Stimulated activated CD8-positive, alpha-beta memory T cell treated with anti-CD3 and anti-CD28 coated beads, Interleukin-2, amount 100 ng/mL, for 1 hour (primary cell): ENCODE results near the gene DST.

ENCODE experiments used
- DNase-seq, 2 donors: peaks; one replicate each; pipeline ENCODE4 v3.0.0-alpha.2; 2020; ENCODE audit warnings: low read depth in 2 of 2

The DST gene

GRCh38 chr6:56642366-56643261 lies at the start of gene DST:
TSS of gene DST (minus strand) at chr6:56642889.
- no peak for DNase-seq

DNA sequence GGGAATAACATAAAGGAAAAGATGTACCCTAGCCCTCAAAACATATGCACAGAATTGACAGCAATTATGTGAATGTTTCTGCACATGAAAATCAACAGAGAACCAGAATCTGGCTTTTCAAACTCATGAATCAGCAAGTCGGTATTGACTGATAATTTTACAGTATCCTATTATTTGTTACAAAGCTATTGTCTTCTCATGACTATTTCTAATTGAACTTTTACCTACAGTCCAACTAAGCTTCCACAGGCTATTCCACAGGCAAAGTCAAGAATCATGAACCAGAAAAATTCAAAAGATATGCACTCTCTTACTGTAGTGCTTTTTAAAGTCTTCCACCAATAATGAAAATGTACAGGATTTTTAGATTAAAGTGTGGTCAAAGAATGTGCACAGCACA lies 49.1 kb upstream of the DST start:
- no peak for DNase-seq

GRCh38 chr6:56691286-56691595 lies 48.6 kb upstream of the DST start:
- no peak for DNase-seq

- no peak for DNase-seq
Measured at GRCh38 chr6:56690519-56691285, 48.0 kb upstream of the DST start.

DNA sequence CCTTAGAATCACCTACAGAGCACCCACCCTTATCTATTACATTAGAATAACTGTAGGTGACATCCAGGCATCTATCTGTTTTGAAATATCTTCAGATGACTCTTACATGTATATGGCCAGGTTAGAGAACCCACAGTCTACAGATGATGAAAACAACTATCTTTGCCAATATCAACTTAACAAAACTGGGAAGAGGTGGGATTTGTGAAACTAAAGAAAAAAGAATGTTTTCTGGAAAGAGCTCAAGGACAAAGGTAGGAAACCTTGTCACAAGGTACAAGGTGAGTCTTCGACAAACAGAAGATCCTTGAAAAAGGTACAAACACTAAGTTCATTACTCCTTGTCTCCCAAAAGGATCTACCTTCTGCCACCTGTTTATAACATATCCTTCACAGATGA lies 47.0 kb upstream of the DST start:
- no peak for DNase-seq

DNA sequence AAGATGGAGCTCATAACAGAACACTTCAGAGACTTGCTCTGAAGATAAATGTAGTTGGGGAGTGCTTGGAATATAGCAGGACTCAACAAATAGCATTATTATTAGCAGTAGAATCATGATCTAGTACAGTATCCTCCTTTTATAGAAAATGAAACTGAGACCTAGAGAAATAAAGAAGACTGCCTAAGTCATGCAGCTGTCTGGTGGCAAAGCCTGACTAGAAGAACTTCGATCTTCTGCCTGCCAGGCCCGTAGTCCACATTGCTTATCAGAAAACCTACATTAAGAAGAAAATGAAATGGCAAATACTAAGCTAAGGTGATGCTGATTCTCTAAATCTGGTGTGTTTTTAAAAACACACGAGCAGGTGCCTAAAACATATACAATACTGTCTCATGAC lies 46.4 kb upstream of the DST start:
- no peak for DNase-seq

GRCh38 chr6:56688521-56688920 lies 45.8 kb upstream of the DST start:
- DNase-seq, result no peak

- DNase-seq, result no peak
Measured at GRCh38 chr6:56687551-56687950, 44.9 kb upstream of the DST start.

DNA sequence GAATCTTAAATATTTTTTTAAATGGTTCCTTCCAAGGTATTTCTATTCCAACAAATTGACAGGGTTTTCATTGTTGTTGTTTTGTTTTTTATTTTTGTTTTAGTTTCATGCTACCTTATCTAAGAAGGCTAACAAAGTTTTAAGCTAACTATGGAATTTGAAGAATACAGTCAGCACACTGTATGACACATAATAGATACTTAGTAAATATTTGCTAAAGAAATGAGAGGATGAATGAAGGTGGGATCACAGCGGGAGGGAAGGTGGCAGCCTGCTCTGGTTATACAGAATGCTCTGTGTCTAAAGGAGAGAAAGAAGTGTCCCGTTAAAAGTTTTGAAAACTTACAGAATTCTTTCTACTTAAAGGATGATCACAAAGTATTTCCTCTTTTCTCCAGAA lies 43.7 kb upstream of the DST start:
- DNase-seq, result no peak

GRCh38 chr6:56685994-56686393 lies 43.3 kb upstream of the DST start:
- DNase-seq, result no peak

GRCh38 chr6:56685102-56685733 lies 42.5 kb upstream of the DST start:
- DNase-seq, result no peak

GRCh38 chr6:56684342-56685101 lies 41.8 kb upstream of the DST start:
- no peak for DNase-seq

- no peak for DNase-seq
Measured at GRCh38 chr6:56683882-56684281, 41.2 kb upstream of the DST start.

- no peak for DNase-seq
Measured at GRCh38 chr6:56682635-56683034, 39.9 kb upstream of the DST start.

DNA sequence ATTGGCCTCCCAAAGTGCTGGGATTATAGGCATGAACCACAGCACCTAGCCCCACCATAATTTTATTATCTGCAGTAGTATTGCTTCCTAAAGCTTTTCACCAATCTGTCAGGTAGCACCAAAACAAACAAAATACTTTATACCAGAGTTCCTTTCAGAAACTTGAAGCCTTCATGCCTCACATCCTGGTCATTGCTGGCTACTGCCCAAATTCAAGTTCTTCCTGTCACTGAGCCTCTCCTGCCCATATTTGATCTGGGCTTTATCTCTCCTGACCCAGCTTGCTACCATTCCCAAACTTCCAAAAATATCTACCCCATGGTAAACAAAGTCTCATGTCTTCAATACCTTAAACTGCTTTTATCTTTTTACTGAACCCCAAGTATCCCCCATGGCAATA lies 34.9 kb upstream of the DST start:
- no peak for DNase-seq

DNA sequence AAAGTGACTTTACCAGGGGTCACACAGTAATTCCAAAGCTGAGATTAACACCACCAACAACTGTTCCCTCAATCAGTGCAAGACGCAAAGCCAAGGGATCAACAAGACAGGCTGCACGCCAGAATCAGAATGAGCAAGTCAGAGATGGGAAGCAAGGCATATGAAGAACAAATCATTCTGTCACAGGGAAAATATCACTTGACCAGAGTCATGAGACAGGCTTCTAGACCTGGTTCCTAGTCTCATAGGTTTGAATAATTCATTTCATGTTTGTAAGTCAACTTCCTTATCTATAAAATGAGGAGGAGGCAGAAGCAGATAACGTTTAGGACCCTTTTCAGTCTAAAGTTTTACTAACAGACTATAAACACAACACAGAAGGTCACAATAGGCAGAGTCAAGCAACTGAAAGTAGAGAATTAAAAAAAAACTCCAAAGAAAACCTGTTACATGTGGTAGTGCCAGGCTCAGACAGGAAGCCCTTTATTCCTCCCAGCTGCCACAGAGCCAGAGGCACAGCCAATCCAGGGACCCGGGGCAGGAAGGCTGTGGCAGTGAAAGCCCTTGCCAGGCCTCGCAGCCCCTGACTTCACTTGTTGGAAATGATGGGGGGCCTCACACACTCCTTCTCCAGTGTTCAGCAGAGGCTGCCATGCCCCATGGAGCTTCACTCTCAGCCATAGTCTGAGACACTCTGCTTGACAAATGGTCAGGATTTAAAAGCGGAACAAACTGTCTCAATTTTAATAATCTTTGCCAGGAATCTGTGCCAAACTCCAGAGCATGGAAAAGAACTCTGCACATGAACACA lies 29.2 kb upstream of the DST start:
- DNase-seq, result no peak

DNA sequence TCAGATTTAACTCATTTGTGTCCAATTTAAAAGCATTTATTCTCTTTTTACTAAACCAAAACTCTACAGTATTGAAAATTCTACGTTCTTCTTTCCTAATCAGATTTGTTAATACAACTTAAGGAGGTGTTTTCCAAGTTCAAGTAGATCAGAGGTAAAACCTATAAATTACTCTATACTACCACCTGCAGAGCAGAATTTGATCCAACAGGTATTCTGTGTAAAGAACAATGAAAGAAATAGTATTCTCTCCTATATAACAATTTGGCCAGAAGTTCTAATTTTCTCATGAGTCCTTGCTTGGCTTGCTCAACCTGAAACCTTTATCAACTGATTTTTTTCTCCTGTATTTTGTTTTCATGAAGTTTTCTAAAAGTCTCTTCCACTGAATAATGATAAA lies 28.5 kb upstream of the DST start:
- no peak for DNase-seq

GRCh38 chr6:56669041-56669440 lies 26.4 kb upstream of the DST start:
- DNase-seq, result no peak

- no peak for DNase-seq
Measured at GRCh38 chr6:56668158-56668557, 25.5 kb upstream of the DST start.

GRCh38 chr6:56667336-56667735 lies 24.6 kb upstream of the DST start:
- DNase-seq, result no peak

- DNase-seq, result no peak
Measured at GRCh38 chr6:56664029-56664428, 21.3 kb upstream of the DST start.
